Measurements from ENCODE around the gene AFMID.
"Not testable (repeated sequence)": the region's sequence is repeated elsewhere in the genome, so short reads cannot be mapped to it uniquely, and the experiment has no call there.

The AFMID gene

DNA sequence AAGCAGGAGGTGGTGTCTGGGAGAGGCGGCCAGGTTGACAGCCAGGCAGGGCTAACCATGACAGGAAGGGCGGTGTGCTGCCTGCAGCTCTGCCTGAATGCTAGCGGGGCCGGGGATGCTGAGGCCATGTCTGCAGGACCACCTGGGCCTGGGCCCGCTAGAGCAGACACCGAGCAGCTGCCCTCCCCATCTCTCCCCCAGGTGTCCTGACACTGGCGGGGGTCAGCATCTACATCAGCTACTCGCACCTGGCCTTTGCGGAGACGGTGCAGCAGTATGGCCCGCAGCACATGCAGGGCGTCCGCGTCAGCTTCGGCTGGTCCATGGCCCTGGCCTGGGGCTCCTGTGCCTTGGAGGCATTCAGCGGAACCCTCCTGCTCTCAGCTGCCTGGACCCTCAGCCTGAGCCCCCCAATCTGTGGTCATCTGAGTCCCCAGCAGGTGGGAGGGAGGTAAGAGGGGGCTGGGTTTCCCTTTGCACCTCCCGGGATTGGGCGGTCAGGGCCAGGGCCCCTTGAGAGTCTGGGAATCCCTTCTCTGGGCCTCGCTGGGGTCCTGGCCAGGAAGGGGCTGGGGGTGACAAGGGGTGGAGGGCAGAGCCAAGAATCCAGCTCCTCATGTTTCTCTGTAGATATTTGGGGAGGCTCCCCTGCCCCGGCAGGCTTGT, 51.8 kb downstream of the AFMID start:
- DNase-seq (ENCODE audit: low read depth), result no peak

GRCh38 chr17:78239489-78239931, 52.3 kb downstream of the AFMID start:
- DNase-seq (ENCODE audit: low read depth), result no peak

DNA sequence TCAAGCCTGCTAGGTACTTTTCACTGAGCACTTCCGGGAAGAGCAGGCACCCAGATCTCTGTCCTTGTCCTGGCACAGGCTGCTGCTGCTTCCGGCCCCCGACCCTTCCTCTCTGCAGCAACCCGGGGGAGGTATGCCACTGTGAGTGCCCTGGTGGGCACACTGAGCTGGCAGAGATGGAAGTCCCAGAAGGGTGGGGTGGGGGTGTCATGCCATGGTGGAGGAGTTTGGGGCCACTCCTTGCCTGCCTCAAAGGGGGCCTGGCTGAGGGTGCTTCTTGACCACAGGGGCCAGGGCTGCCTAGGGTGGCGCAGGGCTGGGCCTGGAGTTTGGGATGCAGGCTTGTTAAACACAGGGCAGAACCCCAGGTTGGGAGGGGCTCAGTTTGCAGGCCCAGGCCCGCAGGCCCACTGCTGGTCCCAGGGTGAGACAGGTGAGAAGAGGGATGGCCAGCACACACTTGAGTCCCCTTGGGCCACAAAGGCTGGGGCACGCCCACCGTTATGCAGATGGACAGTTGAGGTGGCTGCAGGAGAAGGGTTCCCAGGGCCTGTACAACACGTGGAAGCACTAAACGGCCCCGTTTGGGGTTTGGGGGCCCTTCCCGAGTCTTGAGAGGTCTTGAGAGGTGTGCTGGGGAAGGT, 53.0 kb downstream of the AFMID start:
- no peak for DNase-seq (ENCODE audit: low read depth)

GRCh38 chr17:78240839-78241238, 53.7 kb downstream of the AFMID start:
- DNase-seq (ENCODE audit: low read depth), result no peak

DNA sequence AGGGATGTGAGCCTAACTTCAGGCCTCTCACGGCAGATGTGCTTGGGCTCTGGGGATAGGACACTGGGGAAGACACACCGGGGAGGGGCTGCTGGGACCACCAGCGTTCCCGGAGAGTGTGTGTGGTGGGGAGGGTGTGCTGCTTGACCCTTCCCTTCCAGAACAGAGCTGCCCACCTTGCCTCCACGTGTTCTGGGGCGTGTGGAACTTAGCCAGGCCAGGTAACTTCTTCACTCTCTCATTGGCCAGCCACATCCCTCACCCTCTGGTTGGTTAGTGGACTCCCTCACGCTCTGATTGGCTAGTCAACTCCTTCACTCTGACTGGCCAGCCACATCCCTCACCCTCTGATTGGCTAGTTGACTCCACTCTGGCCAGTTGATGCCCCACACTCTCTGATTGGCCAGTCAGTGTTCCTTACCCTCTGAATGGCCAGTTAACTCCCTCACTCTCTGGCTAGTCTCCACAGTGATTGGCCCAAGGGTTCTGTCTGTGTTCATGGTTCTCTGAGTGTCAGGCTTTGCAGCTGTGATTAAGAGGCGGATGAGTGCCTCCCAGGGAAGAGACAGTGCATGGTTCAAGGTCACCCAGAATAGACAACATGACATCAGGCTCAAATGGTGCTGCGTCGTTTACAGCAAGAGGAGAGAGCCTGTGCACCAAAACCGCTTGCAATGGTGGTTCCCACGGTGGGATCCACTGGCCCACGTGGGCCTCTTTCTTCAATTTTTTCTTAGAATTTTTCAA, 54.3 kb downstream of the AFMID start:
- DNase-seq (ENCODE audit: low read depth), result no peak

DNA sequence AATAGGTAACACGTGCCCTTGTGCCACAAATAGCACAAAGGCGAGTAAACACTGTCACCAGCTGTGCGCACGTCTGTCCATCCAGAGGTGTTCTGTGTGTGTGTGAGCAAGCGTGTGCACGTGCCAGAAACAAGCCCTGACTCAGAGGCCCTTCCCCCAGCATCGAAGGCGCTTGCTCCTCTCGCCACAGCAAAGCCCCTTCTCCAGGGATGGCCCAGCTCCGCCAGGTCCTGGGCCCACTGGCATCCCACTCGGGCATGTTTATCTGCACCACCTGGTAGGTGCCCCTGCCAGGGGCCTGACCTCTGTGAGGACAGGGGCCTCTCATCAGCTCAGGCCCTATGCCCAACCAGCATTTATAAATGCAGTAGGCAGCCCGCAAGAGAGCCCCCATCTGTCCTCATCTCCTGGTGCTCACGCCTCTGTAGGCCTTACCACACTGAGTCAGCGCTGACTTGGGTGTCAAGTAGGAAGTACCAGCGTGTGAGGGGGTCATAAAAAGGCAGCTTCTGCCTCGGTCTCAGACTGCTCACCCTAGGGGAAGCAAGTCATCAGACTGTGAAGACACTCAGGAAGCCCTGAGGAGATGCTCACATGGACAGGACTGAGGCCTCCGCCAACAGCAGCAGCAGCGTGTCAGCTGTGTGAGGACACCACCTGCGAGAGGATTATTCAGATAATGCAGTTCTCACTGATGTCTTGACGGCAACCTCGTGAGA, 55.0 kb downstream of the AFMID start:
- DNase-seq (ENCODE audit: low read depth), result no peak

DNA sequence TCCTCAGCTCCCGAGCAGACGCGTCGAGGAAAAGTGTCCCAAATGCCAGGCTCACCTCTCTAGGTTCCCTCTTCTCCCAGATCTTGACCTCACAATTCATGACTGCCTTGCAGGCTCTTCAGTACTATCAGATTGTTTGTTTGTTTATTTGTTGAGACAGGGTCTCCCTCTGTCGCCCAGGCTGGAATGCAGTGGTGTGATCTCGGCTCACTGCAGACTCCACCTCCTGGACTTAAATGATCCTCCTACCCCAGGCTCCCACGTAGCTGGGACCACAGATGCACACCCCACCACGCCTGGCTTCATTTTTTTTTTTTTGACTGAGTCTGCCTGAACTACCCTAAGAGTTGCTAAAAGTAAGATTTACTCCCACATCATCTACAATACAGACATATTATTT, 60.1 kb downstream of the AFMID start:
- no peak for DNase-seq (ENCODE audit: low read depth)

GRCh38 chr17:78248051-78248914, 61.1 kb downstream of the AFMID start:
- DNase-seq (ENCODE audit: low read depth), result no peak

DNA sequence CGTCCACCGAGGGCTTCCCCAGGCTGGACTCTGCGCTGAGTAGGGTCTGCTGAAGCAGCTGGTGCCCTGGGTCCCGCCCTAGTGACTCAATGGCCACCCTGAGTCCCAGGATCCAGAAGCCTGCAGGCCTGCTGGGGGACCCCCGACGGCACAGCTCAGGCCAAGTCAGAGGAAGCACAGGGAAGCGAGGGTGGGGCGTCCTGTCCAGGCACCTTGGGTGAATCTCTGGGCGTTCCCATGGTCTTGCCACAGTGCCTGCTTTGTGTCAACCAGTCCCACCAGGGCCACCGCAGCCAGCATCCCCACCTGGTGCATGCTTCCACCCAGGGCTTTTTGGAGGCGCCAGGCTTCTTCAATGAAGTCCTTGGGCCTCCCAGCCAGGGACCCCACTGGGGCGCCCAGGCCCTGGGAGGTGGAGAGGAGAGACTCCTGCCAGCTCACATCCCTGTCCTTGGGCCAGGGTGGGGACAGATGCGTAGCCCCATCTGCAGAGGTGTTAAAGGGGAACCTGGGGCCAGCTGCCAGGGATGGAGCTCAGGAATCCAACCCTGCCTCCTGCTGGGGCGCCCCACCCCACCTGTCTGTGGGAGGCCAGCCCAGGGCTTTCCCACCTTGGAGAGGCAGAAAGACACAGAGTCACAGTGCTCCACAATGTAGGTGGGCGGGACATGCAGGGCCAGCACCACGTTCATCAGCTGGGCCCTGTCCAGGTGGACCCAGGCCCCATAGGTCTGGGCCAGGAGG, 62.1 kb downstream of the AFMID start:
- DNase-seq (ENCODE audit: low read depth), result no peak

DNA sequence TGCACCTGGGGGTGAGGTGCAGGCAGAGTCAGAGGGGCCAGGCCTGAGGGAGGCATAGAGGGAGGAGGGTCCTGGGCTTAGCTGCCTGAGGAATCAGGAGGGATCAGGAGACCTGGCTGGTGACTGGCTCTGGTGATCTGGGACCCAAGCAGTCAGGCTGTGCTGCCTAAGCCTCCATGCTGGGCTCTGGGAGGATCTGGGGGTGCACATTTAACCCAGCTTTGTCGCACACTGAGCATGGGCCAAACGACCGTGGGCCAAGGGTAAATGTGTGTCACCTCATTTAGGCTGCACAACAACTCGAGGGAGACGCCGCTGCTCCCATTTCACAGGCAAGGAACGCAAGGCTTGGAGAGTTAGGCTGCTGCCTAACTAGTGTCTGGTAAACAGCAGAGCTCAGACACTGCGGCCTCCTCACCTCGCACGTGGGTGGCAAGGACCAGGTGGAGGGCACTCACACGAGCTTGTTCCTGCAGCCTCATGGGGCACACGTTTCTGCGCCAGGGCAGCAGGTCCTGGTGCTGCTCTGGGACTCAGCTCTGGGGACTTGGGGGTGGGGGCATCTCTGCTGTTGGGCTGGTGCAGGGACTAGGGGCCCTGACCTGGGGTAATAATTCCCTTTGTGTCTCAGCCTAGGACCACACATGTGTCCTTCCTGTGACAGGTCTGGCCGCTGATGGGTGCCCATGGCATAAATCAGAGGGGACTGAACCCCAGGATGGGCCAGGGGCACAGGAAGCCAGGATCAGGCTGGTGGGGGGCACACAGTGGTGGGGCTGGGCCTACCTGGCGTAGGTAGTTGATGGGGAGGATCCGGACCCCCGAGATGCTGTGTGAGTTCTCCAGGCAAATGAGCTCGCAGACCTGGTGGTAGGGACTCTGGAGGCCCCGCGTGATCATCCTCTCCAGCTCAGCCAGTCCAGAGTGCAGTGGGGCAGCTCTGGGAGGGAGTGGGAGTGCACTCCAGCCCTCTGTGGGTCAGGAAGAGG, 63.0 kb downstream of the AFMID start:
- DNase-seq (ENCODE audit: low read depth), result no peak

GRCh38 chr17:78250891-78251772, 64.0 kb downstream of the AFMID start:
- peak; percentile 71 for DNase-seq (ENCODE audit: low read depth)

GRCh38 chr17:78251773-78252103, 64.6 kb downstream of the AFMID start:
- DNase-seq (ENCODE audit: low read depth), result no peak

DNA sequence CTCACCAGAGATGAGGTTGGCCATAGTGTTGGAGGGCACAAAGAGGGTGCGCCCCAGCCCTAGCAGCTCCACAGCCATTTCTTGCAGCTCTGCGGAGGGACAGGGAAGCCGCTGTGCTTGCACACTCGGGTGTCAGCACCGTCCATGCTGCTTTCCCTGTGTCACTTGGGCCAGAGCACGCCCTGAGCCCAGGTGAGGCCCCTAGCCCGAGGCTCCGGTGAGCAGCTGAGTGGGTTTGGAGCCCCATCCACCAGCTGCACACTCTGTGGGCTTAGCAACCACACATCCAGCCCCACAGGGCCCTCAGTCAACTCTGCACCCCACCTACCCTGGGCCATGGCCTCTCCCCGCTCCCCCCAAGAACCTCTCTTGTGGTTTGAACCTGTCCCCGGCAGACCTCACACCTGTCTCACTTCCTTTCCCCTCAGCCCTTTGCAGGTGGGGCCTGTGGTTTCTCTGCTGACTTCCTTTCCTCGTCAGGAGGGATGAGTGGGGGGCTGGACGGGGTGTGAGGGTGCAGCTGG, 65.0 kb downstream of the AFMID start:
- peak; percentile 64 for DNase-seq (ENCODE audit: low read depth)

DNA sequence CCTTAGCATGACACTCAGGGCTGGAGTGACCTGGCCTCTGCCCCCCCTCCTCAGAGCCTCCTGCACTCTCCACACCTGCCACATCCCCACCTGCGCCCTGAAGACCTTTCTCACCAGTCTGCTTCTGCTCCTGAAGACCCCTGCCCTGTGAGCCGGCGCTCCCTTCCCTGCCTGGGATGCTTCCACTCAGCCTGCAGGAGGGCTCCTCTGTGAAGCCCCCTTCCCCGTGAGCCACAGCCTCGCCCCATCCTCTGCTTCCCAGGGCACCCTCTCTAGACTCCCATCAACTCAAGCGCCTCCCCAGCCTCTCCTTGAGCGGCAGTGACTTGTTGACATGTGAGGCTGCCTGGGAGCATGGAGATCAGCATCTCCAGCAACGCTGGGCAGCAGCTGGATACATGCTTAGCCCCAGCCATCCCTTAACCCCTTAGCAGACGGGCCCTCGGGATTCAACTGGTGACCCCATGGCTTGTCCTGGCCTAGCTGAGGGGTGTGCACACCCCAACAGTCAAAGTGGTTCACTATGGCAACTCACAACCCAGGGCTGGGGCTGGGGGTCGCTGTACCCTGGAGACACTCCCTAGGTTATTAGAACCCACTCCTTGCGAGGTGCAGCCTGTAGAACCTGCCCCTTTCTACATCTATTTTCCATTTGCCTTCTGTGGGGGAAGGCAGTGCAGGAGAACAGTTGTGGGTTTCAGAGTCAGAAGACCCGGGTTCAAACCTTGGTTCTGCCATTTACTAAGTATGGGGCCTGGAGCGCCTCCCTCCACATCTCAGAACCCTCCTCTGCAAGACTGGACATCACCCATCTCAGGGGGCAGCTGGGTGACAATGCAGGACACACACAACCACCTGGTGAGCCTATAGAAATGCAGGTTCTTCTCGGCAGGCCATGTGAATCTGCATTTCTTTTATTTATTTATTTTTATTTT, 65.8 kb downstream of the AFMID start:
- DNase-seq (ENCODE audit: low read depth), result no peak

- DNase-seq (ENCODE audit: low read depth), result not testable (repeated sequence)
These were observed 66.4 kb downstream of the AFMID start for GRCh38 chr17:78253636-78253945.

GRCh38 chr17:78253946-78254672, 66.9 kb downstream of the AFMID start:
- peak; percentile 66 for DNase-seq (ENCODE audit: low read depth)
